ENCODE results near the gene UBAC1.
"Not testable (repeated sequence)": the region's sequence is repeated elsewhere in the genome, so short reads cannot be mapped to it uniquely, and the experiment has no call there.

Gene UBAC1

GRCh38 chr9:135893104-135893503 lies 68.1 kb downstream of the UBAC1 start:
- no peak for DNase-seq

GRCh38 chr9:135892327-135892726 lies 68.8 kb downstream of the UBAC1 start:
- DNase-seq: not testable (repeated sequence)

DNA sequence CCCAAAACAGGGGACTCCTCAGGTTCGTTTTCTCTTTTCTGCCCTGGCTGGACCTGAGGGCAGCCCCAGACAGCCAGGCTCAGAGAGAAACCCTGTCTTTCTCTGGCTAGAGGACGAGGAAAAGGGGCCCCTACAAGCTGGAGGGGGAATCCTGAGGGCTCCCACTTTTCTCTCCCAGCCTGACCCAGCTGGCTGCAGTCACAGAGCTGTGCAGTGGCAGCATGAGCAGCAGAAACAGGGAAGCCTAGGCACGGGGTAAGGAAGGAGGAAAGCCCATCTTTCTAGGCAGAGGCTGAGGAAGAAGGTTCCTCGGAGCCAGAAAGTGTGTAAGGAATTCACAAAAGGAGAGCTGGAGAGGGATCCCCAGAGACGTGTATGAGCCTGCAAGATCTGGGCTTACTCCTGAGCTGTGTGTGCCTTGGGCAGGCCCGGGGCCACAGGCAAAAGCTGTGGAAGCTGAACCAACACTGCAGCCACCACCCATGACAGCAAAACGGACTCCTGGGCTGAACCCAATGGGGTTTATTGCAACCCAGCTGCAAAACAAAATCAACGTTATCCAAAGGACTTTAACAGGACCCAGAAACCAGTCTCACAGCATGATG lies 70.0 kb downstream of the UBAC1 start:
- no peak for DNase-seq

- DNase-seq: no peak
Measured at GRCh38 chr9:135890190-135891026, 70.8 kb downstream of the UBAC1 start.

DNA sequence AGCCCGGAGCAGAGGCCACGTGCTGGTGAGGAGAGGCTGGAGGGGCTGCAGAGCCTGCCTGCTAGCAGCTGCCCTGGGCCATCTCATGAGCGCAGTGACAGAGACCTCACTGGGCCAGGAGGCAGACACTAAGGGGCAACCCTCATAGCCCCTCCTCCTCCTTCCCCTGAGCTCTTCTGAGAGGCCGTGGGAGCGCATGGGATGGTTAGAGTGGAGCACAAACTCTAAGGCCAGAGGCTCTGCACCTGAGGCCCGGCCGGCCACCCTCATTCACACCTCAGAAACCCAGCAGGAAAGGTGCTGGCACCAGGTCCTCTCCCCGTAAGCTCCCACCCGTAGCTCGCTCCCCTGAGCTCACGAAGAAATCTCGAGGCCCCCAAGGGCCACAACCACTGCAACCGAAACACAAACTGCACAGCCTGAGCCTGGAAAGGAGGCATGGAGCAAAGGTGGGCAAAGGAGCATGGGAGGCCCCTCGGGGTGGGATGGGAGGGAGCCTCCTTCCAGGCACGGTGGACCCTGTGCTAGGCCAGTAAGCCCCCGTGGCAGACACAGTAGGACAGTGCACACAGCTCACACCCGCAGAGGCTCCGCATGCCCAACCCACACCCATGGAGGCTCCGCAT lies 71.5 kb downstream of the UBAC1 start:
- DNase-seq: no peak

DNA sequence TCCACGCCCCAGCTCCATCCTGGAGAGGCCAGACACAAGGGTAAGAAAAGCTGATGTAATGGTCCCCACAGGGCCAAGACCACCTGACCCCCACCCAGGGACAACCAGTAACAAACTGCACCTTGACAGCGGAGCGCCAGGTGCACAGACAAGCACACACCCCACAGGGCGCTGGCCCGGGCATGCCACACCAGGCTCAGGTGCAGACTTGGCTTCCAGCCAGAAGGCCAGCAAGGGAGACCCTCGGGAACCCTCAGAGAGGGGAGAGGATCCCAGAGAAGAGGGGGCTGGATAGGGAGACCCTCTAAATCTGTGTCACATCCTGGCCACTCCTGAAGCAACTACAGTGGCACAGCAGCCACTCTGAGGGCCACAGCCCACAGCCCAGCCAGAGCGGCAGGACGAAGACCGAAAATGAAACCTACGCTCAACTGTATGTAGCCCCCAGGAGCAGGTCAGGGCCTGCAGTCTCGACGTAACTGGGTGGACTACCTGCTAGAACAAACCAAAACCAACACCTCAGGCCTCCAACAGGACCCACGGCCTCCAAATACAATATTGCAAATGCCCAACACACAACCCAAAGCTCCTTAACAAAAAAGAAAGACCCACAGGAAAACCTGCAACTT lies 72.3 kb downstream of the UBAC1 start:
- no peak for DNase-seq

DNA sequence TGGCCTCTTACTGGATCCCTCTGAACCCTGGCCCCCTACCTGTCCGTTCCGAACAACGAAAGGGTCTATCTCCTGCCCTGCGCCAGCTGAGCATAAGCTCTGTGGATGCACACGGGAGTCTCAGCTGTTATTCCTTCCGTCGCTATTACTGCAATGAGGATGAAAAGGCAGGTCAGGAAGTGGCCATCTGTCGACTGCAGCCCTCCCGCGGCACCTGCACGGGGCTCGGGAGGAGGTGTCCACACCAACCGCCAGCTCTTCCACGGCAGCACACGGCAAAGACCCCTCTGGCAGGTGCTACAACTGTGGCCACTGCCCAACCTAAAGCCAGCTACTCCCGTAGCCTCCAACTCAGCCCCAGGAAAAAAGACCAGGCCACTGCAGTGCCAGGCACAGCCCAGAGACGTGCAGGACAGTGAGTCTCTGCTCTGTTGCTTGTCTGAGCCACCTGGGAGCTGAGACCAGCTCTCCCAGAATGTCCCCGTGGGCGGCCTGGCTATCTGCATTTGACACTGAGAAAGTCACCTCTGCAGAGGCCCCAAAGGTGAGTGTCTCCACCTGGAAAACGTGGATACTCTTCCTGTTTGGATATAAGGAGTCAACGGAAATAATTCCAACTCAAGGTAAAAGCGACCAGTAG lies 72.9 kb downstream of the UBAC1 start:
- DNase-seq: no peak

DNA sequence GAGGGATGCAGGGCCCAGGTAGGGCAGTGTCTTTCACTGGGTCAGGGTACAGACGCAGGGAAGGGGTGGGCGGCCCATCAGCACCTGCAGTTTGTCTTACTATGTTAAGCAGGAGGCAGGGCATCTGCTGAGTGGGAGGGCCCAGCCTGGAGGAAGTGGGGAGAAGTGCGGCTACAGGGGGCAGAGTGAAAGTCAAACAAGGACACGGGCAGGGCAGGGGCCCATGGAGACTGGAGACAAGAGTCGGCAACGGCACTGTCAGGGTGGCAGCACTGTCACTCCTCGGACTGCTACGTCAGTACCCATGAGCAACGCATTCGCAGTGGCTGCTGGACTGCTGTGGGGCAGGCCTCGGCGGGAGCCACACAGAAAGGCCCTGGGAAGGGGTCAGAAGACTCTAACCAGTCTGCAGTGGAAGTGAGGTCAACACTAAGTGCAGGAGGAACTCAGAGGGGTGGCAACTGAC lies 73.6 kb downstream of the UBAC1 start:
- no peak for DNase-seq

DNA sequence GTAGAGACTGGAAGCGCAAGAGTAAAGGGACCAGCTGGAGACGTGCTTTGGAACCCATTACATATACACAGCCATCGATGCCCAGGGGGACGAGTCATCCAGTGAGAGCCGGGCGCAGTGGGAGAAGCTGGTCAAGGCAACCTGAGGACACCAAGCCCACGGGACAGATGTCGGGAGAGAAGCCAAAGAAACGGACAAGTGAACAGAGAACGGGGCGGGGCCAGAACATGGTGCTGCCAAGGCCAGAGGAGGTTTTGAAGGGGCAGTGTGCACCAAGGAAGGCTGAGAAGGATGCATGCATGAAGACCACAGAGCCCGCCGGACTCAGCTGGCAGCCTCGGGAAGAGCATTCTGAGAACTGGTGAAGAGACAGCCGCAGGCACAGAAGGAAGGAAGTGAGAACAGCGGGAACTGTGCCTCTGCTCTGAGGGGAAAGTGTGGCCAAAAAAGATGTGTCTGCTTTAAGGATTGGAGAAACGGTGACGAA lies 74.1 kb downstream of the UBAC1 start:
- no peak for DNase-seq

GRCh38 chr9:135886147-135886981 lies 74.8 kb downstream of the UBAC1 start:
- no peak for DNase-seq

- no peak for DNase-seq
Measured at GRCh38 chr9:135885100-135885853, 75.9 kb downstream of the UBAC1 start.

DNA sequence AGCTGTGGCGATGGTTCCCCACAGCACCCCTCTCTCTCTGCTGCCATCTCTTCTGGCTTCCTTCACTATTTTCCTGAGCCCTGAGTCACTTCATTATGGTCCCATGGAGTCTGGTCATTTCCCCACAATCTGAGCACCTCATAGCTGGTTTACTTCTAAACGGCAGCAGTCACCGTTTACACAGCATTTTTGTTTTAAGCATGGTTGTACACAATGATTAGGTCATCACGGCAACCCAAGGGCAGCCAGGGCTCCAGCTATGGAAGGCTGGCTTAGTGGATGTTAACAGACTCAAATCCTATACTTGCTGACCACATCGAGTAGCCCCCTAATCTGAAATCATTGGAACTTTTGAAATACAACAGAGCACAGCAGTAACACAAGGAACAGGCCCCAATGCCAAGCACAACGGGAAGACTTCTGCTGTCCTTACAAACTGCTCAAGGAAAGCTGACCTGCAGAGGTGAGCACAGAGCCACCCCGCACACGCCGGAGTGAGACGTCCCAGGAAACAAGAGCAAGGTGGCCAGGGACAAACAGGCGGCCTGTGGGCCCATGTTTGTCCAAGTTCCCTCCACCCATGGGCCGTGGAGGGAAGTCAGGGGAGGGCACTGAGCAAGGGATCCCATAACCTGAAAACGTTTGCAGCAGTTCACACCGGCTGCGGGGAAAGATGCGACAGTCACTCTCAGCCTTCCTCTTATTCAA lies 76.7 kb downstream of the UBAC1 start:
- DNase-seq: no peak

DNA sequence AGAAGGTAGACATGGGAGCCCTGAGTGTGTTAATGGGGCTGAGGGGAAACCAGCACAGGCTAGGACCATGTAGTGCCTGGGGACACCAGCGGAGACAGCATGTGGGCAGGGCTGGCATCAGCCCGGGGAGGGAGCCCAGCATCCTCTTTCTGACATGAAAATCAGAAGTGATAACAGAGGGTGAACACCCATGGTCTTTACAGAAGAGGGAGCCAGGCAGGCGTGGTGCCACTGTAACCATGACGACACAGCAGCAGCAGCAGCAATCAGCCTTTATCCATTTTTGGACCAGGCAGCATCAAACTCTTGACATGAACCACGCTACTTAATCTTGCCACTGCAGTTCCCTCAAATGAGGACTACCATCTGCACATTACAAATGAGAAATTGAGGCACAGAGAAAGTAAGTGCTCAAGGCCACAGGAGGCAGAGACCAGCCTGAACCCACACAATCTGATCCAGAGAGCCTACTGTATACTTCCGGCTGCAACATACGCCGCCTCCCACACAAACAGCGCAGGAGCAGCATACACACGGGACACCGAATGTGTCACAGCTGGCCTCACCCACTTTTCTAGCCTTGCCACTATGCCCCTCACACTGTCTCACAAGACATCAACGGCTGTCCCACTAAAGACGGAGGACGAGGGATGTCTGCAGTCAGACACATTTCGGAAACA lies 77.6 kb downstream of the UBAC1 start:
- DNase-seq: no peak

All from activated T-cell treated with anti-CD3 and anti-CD28 coated beads for 4 hours (primary cell).